ENCODE data around the gene CALR.
"Not testable (repeated sequence)": the region's sequence is repeated elsewhere in the genome, so short reads cannot be mapped to it uniquely, and the experiment has no call there.

CALR gene

DNA sequence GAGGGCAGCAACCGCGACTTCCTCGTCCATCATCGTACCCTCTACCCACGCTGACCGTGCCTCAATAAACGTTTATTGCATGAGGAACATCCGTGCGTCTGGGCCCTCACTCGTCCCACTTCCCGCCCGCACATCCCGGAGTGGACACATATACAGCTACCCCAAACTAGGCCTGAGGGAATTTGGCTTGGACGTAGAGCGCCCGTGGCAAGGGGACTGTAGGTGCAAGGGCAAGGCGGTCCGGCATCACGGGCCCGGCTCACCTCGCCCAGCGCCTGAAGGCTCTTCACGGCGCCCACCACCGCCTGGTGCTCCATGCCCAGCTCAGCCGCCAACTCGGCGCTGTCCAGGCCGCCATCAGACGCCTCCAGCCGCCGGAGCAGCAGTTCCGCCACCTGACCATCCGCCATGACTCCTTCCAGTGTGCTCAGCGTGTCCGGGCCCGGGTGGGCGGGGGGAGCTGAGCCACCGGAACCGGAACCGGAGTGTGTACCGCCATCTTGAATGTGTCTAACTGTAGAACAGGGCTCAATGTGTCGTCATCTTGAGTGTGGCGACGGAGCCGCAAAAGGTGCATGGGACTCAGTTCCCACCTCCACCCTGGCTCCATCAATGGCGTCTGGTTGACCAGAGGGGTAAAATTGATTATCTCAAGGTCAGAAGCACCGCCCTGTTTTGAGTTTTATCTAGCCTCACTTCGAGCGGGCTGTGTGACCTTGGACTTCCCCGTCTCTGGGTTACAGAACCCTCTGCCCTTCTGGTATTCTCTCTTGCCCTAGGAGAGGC is 4.9 kb upstream of the CALR start, which contains the start of gene FARSA:
Gene FARSA, minus strand, starts transcription at position 425 of the 786 bp plus-strand sequence. Its CDS starts 15 bp downstream, at position 410.
- peak; percentile 79 for DNase-seq (ENCODE audit: low read depth)

- no peak for DNase-seq (ENCODE audit: low read depth)
Observed at GRCh38 chr19:12935071-12935470, 3.3 kb upstream of the CALR start.

DNA sequence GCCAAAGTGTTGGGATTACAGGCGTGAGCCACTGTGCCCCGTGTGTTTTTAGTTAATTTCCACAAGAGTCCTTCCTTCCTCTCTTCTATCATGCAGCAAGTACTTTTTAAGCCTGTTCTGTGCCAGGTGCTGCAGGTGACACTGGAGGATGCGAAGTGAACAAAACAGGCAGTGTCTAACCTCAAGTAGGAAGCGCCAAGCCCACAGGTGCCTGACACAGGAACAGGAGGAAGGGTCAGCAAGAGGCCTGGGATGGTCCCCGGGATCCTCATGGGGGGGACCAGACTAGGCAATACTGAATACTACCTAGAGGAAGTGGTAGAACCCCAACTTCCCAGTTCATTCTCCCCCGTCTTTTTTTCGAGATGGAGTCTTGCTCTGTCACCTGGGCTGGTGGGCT is 1.8 kb upstream of the CALR start:
- no peak for DNase-seq (ENCODE audit: low read depth)

- peak; percentile 99 for DNase-seq (ENCODE audit: low read depth)
Observed at GRCh38 chr19:12937093-12937926, 1.1 kb upstream of the CALR start.

- peak; percentile 76 for DNase-seq (ENCODE audit: low read depth)
Observed at GRCh38 chr19:12938779-12939601, 581 bp downstream of the CALR start.

DNA sequence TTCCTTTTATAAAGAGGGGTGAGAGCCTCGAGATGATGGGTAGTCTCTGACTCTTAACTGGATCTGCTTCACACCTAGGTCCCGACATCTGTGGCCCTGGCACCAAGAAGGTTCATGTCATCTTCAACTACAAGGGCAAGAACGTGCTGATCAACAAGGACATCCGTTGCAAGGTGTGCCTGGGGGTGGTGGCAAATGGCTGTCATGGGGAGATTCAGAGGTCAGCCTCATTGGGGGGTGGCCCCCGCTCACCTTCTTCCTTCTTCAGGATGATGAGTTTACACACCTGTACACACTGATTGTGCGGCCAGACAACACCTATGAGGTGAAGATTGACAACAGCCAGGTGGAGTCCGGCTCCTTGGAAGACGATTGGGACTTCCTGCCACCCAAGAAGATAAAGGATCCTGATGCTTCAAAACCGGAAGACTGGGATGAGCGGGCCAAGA is 1.6 kb downstream of the CALR start:
- DNase-seq (ENCODE audit: low read depth) = peak; percentile 52

- no peak for DNase-seq (ENCODE audit: low read depth)
Observed at GRCh38 chr19:12940897-12941296, 2.5 kb downstream of the CALR start.

GRCh38 chr19:12943437-12944044 is 5.1 kb downstream of the CALR start:
- DNase-seq (ENCODE audit: low read depth) = no peak

GRCh38 chr19:12944104-12944674 is 5.8 kb downstream of the CALR start:
- no peak for DNase-seq (ENCODE audit: low read depth)

DNA sequence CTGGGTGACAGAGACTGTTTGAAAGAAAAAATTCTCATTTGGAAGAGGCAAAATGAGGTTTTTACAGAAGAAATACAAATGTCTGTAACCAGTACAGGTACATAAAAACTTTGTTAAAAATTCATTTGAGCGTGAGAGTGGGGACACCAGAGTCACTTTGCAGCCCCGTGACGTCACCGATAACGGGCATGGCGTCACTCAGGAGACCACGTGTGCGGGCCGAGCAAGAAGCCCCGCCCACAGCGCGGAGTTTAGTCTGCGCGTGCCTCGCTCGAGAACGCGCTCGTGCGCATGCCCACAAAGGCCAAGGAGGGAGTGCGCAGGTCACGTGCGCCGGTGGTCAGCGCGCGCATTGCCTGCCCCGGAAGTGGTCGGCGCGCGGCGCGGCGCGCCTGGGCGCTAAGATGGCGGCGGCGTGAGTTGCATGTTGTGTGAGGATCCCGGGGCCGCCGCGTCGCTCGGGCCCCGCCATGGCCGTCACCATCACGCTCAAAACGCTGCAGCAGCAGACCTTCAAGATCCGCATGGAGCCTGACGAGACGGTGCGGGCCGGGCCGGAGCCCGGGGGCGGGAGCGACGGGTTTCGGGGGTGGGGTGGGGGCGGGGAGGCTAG is 7.2 kb downstream of the CALR start, which contains the start of gene RAD23A:
Gene RAD23A, plus strand, starts transcription at position 384 of the 613 bp plus-strand sequence. Its CDS starts 87 bp downstream, at position 471.
- DNase-seq (ENCODE audit: low read depth) = peak; percentile 96

- peak; percentile 53 for DNase-seq (ENCODE audit: low read depth)
Observed at GRCh38 chr19:12946092-12946721, 7.8 kb downstream of the CALR start.

DNA sequence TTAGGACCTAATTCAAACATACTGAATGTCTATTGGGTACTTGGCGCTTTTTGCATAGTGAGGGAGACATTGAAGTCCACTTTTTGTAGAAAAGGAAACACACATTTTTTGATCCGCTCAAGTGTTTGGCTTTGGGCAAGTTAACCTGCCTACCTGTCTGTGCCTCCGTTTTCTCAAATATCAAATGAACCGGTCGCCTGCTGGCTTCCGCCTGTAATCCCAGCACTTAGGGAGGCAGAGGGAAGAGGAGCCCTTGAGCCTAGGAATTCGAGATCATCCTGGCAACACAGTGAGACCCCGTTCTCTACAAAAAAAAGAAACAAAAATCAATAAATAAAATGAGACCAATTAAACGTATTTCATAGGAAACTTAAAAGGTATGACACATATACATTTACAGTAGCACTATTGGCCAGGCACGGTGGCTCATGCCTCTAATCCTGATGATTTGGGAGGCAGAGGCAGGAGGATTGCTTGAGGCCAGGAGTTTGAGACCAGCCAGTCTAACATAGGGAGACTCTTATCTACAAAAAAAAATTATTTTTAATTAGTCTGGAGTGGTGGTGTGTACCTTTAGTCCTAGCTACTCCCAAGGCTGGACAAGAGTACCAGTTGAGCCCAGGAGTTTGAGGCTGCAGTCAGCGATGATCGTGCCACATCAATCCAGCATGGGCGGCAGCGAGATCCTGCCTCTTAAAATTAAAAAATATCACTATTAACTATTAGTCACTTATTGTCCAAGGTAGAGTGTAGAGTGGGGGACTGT is 8.5 kb downstream of the CALR start:
- DNase-seq (ENCODE audit: low read depth) = no peak

DNA sequence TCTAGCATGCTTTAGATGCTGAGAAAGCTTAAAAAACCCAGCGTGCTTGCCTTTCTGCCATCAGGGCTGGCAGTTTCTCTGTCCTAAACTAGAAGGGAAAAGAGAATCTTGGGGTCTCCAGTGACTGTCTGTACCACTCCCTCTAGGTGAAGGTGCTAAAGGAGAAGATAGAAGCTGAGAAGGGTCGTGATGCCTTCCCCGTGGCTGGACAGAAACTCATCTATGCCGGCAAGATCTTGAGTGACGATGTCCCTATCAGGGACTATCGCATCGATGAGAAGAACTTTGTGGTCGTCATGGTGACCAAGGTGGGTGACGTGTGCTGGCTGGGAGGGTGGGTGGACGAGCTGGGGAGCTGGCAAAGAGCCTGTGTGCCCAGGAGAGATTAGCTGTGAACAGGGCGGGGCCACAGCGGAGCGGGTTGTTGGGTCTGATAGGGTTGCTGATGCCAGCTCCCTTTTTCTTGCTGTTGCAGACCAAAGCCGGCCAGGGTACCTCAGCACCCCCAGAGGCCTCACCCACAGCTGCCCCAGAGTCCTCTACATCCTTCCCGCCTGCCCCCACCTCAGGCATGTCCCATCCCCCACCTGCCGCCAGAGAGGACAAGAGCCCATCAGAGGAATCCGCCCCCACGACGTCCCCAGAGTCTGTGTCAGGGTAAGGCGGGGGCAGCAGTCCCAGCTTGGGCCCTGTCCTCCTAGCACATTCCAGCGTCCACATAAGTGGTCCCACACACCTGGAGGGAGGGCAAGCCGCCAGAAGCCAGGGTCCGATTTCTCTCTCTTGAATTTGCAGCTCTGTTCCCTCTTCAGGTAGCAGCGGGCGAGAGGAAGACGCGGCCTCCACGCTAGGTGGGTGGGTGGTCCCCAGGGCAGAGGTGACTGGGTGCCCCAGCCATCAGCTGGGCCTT is 9.5 kb downstream of the CALR start:
- no peak for DNase-seq (ENCODE audit: low read depth)

DNA sequence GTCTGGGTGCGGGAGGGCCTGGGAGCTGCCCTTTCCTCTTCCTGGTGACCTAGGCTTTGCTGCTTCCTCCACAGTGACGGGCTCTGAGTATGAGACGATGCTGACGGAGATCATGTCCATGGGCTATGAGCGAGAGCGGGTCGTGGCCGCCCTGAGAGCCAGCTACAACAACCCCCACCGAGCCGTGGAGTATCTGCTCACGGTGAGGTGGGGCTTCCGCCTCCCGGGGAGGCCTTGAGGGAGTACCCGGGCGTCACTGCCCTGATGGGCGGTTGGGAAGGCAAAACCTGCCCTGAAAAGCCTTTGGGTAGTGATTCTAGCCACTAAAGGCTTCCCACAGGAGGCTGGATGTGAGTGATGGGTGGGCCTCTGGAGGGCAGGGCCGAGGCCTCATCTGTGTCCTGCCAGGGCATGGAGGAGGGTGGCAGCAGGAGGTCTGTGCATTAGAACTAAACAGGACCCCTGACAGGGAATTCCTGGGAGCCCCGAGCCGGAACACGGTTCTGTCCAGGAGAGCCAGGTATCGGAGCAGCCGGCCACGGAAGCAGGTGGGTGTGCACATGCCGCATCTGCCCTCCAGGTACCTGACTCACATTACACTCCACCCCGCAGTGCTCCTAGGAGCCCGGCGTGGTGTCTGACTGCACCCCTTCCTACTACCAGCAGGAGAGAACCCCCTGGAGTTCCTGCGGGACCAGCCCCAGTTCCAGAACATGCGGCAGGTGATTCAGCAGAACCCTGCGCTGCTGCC is 10.4 kb downstream of the CALR start:
- DNase-seq (ENCODE audit: low read depth) = no peak

GRCh38 chr19:12949363-12950283 is 11.2 kb downstream of the CALR start:
- no peak for DNase-seq (ENCODE audit: low read depth)

- DNase-seq (ENCODE audit: low read depth) = not testable (repeated sequence)
Observed at GRCh38 chr19:12952050-12952449, 13.6 kb downstream of the CALR start.

Data from CMK (cell line).